Measurements from ENCODE around the gene CCDC186. TPM values are rescaled to one million over a fixed set of nuclear protein-coding genes. Genes with fewer than 3 reads are reported as not detected.
A peak's percentile ranks its signal among the peaks of the same experiment; 100 is the strongest.

The CCDC186 gene
- total and polyA plus RNA-seq, 2 experiments from 2014 or later, result 14.9 to 32.4 TPM

- H3K27me3 ChIP-seq, result peaks cover 5% of the 10 kb centered on the region
- no peaks in the 10 kb centered on the region for H3K79me2 ChIP-seq
- H3K27ac ChIP-seq, result no peak overlapping the region
- H3K9me3 ChIP-seq (ENCODE audit: low read depth), result no peaks in the 10 kb centered on the region
- H3K4me2 ChIP-seq, result no peak overlapping the region
- no peak overlapping the region for H3K4me3 ChIP-seq
- no peak for DNase-seq (ENCODE audit: low spot score)
- H4K20me1 ChIP-seq (ENCODE audit: insufficient read depth, poor library complexity, severe bottlenecking), result no peaks in the 10 kb centered on the region
- H3K36me3 ChIP-seq (replicated peaks; ENCODE audit: insufficient read depth, low read depth), result no peaks in the 10 kb centered on the region
- no peak overlapping the region for H2AFZ ChIP-seq
- peaks cover 11% of the 10 kb centered on the region for H3K4me1 ChIP-seq (ENCODE audit: insufficient read depth)
- TF ChIP-seq CTCF (IDR thresholded peaks at IDR 0.05; ENCODE audit: poor library complexity) (no peak), EZH2 (IDR thresholded peaks at IDR 0.05; ENCODE audit: borderline replicate concordance) (no peak), EZH2phosphoT487 (IDR thresholded peaks at IDR 0.05; ENCODE audit: low read depth, severe bottlenecking, unreplicated experiment) (no peak)
- H3K9me2 ChIP-seq (replicated peaks; ENCODE audit: insufficient read depth), result no peaks in the 10 kb centered on the region
- WGBS (ENCODE audit: low lambda C conversion rate, missing lambda C conversion rate), result 35% methylated on average over 2 of the region's 2 CpGs
Observed at GRCh38 chr10:114102256-114102655, 71.7 kb downstream of the CCDC186 start.

DNA sequence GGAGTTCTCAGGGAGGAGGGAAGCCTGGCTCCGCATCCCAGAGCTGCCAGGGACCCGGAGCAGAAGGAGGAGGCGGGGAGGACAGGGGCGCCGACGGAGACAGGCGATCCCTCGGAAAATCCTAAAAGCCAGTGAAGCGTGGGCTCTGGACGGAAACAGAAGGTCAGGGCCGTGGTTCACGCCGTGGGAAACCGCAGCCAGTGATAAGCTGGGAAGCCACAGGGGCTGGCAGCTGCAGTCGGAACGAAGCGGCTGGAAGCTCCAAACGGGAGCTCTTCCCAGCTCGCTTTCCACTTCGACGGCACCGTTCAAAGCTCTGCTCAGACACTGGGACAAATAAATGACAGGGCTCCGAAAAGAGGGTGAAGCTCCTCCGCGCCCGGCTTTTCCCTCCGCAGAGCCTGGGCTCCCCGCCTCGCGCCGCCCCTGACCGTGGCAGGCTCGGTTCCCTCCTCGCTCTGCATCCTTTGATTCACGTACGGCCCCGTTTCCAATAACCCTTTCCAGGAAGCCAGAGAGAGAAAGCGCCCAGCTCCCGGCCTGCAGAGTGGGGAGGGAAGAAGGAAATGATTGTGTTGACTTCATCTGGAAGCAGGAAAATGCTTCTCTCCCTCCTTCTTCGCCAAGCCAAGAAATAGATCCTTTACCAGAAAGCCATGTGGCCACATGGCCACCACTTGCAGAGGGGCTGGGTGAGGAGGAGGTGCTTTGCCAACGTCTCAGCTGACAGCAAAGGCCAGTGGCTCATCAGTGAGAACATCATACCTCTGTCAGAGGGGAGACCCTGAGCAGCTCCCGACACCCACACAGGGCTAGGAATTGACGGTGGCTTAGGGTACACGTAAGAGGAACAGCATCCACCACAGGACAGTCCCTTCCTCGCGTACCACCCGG is 72.9 kb downstream of the CCDC186 start:
- Histone ChIP-seq H3K79me2 (no peaks in the 10 kb centered on the region), H3K36me3 (replicated peaks; ENCODE audit: insufficient read depth, low read depth) (no peaks in the 10 kb centered on the region), H3K27me3 (peaks cover 5% of the 10 kb centered on the region), H3K9me2 (replicated peaks; ENCODE audit: insufficient read depth) (no peaks in the 10 kb centered on the region), H4K20me1 (ENCODE audit: insufficient read depth, poor library complexity, severe bottlenecking) (no peaks in the 10 kb centered on the region), H2AFZ (peak overlapping the region; percentile 39), H3K9me3 (ENCODE audit: low read depth) (no peaks in the 10 kb centered on the region), H3K4me2 (peak overlapping the region; percentile 83), H3K4me3 (peak overlapping the region; percentile 30), H3K4me1 (ENCODE audit: insufficient read depth) (peaks cover 11% of the 10 kb centered on the region), H3K27ac (no peak overlapping the region)
- 17% methylated on average over 47 of the region's 47 CpGs for WGBS (ENCODE audit: low lambda C conversion rate, missing lambda C conversion rate)
- TF ChIP-seq EZH2phosphoT487 (IDR thresholded peaks at IDR 0.05; ENCODE audit: low read depth, severe bottlenecking, unreplicated experiment), result no peak
- no peak for TF ChIP-seq CTCF (IDR thresholded peaks at IDR 0.05; ENCODE audit: poor library complexity)
- TF ChIP-seq EZH2 (IDR thresholded peaks at IDR 0.05; ENCODE audit: borderline replicate concordance), result no peak
- DNase-seq (ENCODE audit: low spot score), result peak; percentile 46

DNA sequence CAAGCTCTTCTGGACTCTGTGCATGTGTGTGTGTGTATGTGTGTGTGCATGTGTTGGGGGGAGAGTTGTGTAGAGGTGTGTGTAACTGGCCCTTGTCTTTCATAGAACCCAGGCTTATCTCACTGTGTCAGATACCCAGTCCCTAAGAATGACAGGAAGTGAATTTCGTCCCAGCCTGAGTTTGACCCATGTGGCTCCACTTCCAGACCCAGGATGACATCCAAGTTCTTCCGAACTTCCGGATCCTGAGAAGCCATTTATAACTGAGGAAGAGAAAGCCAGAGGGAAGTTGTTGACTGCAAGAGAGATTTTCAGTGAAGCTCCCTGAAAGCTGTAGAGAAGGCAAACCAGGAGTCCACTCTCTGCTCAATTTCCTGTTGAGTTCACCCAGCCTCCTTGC is 77.1 kb downstream of the CCDC186 start:
- Histone ChIP-seq H3K4me3 (no peak overlapping the region), H3K27me3 (peaks cover 5% of the 10 kb centered on the region), H3K4me2 (no peak overlapping the region), H3K4me1 (ENCODE audit: insufficient read depth) (peaks cover 11% of the 10 kb centered on the region), H3K36me3 (replicated peaks; ENCODE audit: insufficient read depth, low read depth) (no peaks in the 10 kb centered on the region), H2AFZ (no peak overlapping the region), H3K9me3 (ENCODE audit: low read depth) (no peaks in the 10 kb centered on the region), H3K9me2 (replicated peaks; ENCODE audit: insufficient read depth) (no peaks in the 10 kb centered on the region), H3K27ac (no peak overlapping the region), H3K79me2 (no peaks in the 10 kb centered on the region), H4K20me1 (ENCODE audit: insufficient read depth, poor library complexity, severe bottlenecking) (no peaks in the 10 kb centered on the region)
- TF ChIP-seq EZH2phosphoT487 (IDR thresholded peaks at IDR 0.05; ENCODE audit: low read depth, severe bottlenecking, unreplicated experiment) (no peak), CTCF (IDR thresholded peaks at IDR 0.05; ENCODE audit: poor library complexity) (no peak), EZH2 (IDR thresholded peaks at IDR 0.05; ENCODE audit: borderline replicate concordance) (no peak)
- WGBS (ENCODE audit: low lambda C conversion rate, missing lambda C conversion rate), result 94% methylated on average over 3 of the region's 3 CpGs
- DNase-seq (ENCODE audit: low spot score), result no peak
